ENCODE measurements around the gene HDAC8. TPM values are rescaled to one million over a fixed set of nuclear protein-coding genes. Genes with fewer than 3 reads are reported as not detected.

HDAC8 gene
- total RNA-seq, 1 experiment from 2014 or later: 25.6 TPM

DNA sequence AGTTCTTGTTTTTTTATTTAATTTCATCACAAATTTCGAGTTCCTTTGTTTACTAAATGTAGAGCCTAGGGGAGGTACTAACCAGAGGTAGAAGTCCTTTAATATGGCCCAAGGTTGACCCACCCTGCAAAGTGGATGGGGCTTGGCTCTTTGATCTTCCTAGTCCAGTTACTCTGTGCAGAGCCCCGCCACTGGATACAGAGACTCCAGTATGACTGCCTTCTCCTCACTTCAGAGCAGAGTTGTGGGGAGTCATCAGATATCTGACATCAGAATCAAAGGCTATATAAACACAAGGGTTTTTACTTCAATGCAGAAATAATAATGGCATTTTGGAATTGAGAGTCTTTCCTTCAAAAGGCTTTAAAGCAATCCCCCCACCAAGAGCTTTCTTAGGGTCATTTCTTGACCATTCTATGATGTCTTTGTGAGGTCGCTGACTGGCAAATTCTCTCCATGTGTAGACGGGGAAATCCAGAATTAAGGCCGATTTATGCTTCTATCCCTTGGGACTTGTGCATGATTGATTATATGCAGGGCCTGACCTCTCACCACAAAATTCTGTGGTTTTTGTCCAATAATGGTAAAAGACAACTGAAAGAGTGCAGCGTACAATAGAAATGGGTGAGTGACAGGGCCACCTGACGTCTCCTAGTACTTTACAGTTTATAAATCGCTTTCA is 178.7 kb downstream of the HDAC8 start:
- Histone ChIP-seq H3K9ac (ENCODE audit: low read length) (no peak overlapping the region), H3K79me2 (ENCODE audit: low read length) (no peaks in the 10 kb centered on the region), H3K4me2 (ENCODE audit: low read depth, low read length, poor library complexity, severe bottlenecking) (no peak overlapping the region), H3K27me3 (ENCODE audit: low read length) (no peaks in the 10 kb centered on the region), H3K9me3 (ENCODE audit: low read length) (no peaks in the 10 kb centered on the region), H2AFZ (ENCODE audit: low read length) (no peak overlapping the region), H3K27ac (ENCODE audit: low read length) (no peak overlapping the region), H3K4me3 (ENCODE audit: low read length) (no peak overlapping the region), H3K9me2 (replicated peaks; ENCODE audit: insufficient read depth, low read length) (no peaks in the 10 kb centered on the region), H3K36me3 (ENCODE audit: insufficient read depth, low read length) (no peaks in the 10 kb centered on the region), H3K4me1 (ENCODE audit: low read length) (no peaks in the 10 kb centered on the region), H4K20me1 (ENCODE audit: insufficient read depth, low read depth, low read length) (no peaks in the 10 kb centered on the region)
- no peak for DNase-seq

DNA sequence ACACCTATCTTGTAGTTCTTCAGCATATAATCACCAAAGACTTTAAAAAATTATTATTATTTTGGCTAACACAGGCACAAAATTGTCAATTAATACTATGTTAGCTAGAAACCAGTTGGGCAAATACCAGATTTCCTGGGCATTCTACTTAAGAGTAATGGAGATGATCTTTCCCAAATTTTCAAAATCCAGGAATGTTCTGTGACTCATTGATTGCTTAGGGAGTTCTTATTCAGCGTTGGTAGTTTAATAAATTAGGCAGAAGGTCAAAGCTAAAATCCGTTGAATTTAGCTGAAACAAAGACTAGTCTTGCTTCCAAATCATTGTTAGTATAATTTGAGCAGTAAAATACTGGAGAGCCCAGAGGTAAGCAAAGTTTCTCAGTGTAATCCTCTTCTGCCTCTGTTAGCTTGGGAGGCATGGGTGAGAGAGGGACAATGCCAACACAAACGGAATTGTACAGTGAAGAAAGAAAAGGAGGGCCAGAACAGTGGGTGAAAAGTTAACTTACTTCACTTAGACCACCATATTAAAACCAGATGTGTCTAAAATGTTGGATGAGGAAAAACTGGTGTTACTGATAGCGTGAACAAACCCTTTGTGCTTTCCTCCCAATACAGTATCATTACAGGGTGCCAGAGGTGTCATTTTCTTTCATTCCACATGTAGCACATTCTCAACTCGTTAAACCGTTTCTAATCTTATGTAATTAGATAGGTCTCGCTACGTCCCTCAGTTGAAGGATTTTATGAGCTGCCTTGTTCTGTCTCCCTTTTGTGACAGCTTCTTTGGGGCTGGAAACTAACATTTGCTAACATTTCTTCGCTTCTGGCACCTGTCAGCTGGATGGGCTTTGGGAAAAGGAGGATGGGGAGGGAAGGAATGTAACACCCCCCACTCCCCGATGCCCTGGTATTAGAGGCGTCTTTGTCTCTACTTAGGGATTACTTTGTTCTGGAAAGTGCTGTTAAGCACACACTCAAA is 179.5 kb downstream of the HDAC8 start:
- Histone ChIP-seq H3K79me2 (ENCODE audit: low read length) (no peaks in the 10 kb centered on the region), H3K27ac (ENCODE audit: low read length) (no peak overlapping the region), H3K9me2 (replicated peaks; ENCODE audit: insufficient read depth, low read length) (no peaks in the 10 kb centered on the region), H2AFZ (ENCODE audit: low read length) (no peak overlapping the region), H3K4me3 (ENCODE audit: low read length) (no peak overlapping the region), H4K20me1 (ENCODE audit: insufficient read depth, low read depth, low read length) (no peaks in the 10 kb centered on the region), H3K4me2 (ENCODE audit: low read depth, low read length, poor library complexity, severe bottlenecking) (no peak overlapping the region), H3K9ac (ENCODE audit: low read length) (no peak overlapping the region), H3K9me3 (ENCODE audit: low read length) (no peaks in the 10 kb centered on the region), H3K36me3 (ENCODE audit: insufficient read depth, low read length) (no peaks in the 10 kb centered on the region), H3K27me3 (ENCODE audit: low read length) (no peaks in the 10 kb centered on the region), H3K4me1 (ENCODE audit: low read length) (no peaks in the 10 kb centered on the region)
- no peak for DNase-seq

DNA sequence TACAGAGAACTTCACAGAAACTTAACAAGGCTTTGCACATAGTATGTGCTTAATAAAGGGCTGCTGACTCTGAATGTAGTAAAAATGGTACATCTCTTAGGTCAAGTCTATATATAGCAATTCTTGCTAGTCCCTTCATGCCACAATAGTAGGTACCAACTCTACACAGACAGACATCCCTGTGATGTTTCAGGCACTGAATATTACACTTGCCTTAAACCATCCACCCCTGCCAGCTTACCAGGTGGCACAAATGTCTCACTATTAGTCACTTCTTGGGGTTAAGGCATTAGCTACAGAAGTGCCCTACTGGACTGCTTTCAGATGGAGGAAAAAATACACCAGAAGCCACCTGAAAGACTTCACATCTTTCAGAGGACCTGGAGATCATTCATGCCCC is 180.6 kb downstream of the HDAC8 start:
- no peak for DNase-seq
- H3K9me2 ChIP-seq (replicated peaks; ENCODE audit: insufficient read depth, low read length): no peaks in the 10 kb centered on the region
- no peaks in the 10 kb centered on the region for H4K20me1 ChIP-seq (ENCODE audit: insufficient read depth, low read depth, low read length)
- no peaks in the 10 kb centered on the region for H3K4me1 ChIP-seq (ENCODE audit: low read length)
- H3K36me3 ChIP-seq (ENCODE audit: insufficient read depth, low read length): no peaks in the 10 kb centered on the region
- H3K4me3 ChIP-seq (ENCODE audit: low read length): no peak overlapping the region
- H3K9ac ChIP-seq (ENCODE audit: low read length): no peak overlapping the region
- H2AFZ ChIP-seq (ENCODE audit: low read length): no peak overlapping the region
- H3K27ac ChIP-seq (ENCODE audit: low read length): no peak overlapping the region
- no peaks in the 10 kb centered on the region for H3K27me3 ChIP-seq (ENCODE audit: low read length)
- no peaks in the 10 kb centered on the region for H3K79me2 ChIP-seq (ENCODE audit: low read length)
- no peaks in the 10 kb centered on the region for H3K9me3 ChIP-seq (ENCODE audit: low read length)
- no peak overlapping the region for H3K4me2 ChIP-seq (ENCODE audit: low read depth, low read length, poor library complexity, severe bottlenecking)

DNA sequence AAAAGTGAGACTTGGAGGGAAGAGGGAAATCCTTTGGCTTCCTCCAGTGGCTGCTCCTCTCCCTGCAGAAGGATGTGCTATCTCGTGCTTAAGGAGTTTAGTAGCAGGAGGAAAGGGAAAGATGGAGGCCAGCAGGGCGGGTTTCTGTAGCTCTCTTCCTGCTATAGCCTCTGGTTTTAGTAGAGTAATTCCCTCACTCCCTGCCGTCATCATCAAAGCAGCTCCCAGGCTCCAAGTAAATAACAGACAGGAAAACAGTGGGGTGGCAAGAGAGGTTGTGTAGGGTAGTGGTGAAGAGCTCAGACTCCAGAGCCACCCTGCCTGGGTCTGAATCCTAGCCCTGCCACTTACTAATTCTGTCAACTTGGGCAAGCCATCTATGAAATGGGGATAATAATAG is 185.4 kb downstream of the HDAC8 start:
- Histone ChIP-seq H3K4me3 (ENCODE audit: low read length) (no peak overlapping the region), H3K36me3 (ENCODE audit: insufficient read depth, low read length) (no peaks in the 10 kb centered on the region), H3K9me3 (ENCODE audit: low read length) (no peaks in the 10 kb centered on the region), H3K4me2 (ENCODE audit: low read depth, low read length, poor library complexity, severe bottlenecking) (no peak overlapping the region), H3K4me1 (ENCODE audit: low read length) (no peaks in the 10 kb centered on the region), H3K79me2 (ENCODE audit: low read length) (no peaks in the 10 kb centered on the region), H3K9me2 (replicated peaks; ENCODE audit: insufficient read depth, low read length) (no peaks in the 10 kb centered on the region), H3K27ac (ENCODE audit: low read length) (no peak overlapping the region), H4K20me1 (ENCODE audit: insufficient read depth, low read depth, low read length) (no peaks in the 10 kb centered on the region), H3K27me3 (ENCODE audit: low read length) (no peaks in the 10 kb centered on the region), H3K9ac (ENCODE audit: low read length) (no peak overlapping the region), H2AFZ (ENCODE audit: low read length) (no peak overlapping the region)
- DNase-seq: no peak

DNA sequence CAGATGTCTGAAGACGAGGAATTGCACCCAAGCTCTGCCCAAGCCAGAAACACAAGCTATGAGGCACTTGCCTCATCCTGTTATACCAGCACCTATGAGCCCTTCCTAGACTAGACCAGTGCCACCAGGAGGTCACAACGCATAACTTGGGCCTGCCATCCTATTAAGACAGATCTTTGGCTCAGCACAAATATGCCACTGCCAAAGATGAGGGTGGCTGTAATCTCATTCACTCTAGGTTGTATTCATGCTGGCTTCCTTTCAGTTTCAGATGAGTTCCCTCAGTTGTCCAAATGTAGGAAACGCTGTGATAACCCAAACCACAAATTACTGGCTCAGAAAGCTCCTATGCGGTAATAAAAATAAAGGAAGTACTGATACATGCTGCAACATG is 190.4 kb downstream of the HDAC8 start:
- H3K9ac ChIP-seq (ENCODE audit: low read length): no peak overlapping the region
- no peak overlapping the region for H3K4me3 ChIP-seq (ENCODE audit: low read length)
- no peak overlapping the region for H3K4me2 ChIP-seq (ENCODE audit: low read depth, low read length, poor library complexity, severe bottlenecking)
- no peaks in the 10 kb centered on the region for H3K4me1 ChIP-seq (ENCODE audit: low read length)
- no peak overlapping the region for H2AFZ ChIP-seq (ENCODE audit: low read length)
- no peaks in the 10 kb centered on the region for H4K20me1 ChIP-seq (ENCODE audit: insufficient read depth, low read depth, low read length)
- H3K79me2 ChIP-seq (ENCODE audit: low read length): no peaks in the 10 kb centered on the region
- no peaks in the 10 kb centered on the region for H3K27me3 ChIP-seq (ENCODE audit: low read length)
- no peak for DNase-seq
- no peaks in the 10 kb centered on the region for H3K36me3 ChIP-seq (ENCODE audit: insufficient read depth, low read length)
- no peak overlapping the region for H3K27ac ChIP-seq (ENCODE audit: low read length)
- no peaks in the 10 kb centered on the region for H3K9me3 ChIP-seq (ENCODE audit: low read length)
- H3K9me2 ChIP-seq (replicated peaks; ENCODE audit: insufficient read depth, low read length): no peaks in the 10 kb centered on the region

DNA sequence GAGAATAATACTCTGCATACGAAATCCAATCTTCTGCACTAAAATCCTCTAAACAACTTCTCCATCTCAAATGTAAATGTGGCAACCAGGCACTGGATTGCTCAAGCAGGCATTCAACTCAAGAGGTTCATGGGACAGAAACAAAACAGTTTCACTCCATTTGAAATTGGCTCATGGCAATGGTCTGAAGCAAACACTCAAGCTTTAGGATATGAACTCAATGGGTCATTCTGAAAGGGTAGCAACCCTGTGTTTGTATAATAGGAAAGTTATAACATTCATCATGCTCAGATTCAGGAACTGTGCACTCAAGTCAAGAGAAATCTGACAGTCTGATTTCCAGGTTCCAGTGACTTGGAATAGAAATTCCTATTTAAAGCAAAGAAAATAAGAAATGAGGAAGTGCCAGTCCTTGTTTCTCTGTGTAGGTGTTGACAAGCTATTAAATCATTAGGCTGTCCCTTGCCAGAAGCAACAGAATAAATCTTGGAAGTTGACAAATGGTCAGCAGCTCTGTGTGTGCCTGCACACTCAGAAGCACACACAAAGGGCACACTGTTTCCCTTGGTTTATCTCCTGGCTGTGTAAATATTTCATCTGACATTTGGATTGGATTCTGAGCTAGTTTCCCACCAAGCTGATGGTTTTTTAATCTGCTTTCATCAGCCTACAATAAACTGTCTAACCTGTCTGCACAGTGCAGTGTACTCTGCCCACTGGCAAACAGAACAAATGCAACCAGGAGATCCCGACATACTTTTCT is 191.0 kb downstream of the HDAC8 start:
- no peak overlapping the region for H2AFZ ChIP-seq (ENCODE audit: low read length)
- H3K4me1 ChIP-seq (ENCODE audit: low read length): no peaks in the 10 kb centered on the region
- no peaks in the 10 kb centered on the region for H3K9me3 ChIP-seq (ENCODE audit: low read length)
- H4K20me1 ChIP-seq (ENCODE audit: insufficient read depth, low read depth, low read length): no peaks in the 10 kb centered on the region
- no peak overlapping the region for H3K4me3 ChIP-seq (ENCODE audit: low read length)
- H3K27ac ChIP-seq (ENCODE audit: low read length): no peak overlapping the region
- H3K9me2 ChIP-seq (replicated peaks; ENCODE audit: insufficient read depth, low read length): no peaks in the 10 kb centered on the region
- no peak overlapping the region for H3K9ac ChIP-seq (ENCODE audit: low read length)
- H3K27me3 ChIP-seq (ENCODE audit: low read length): no peaks in the 10 kb centered on the region
- no peak overlapping the region for H3K4me2 ChIP-seq (ENCODE audit: low read depth, low read length, poor library complexity, severe bottlenecking)
- no peaks in the 10 kb centered on the region for H3K36me3 ChIP-seq (ENCODE audit: insufficient read depth, low read length)
- DNase-seq: no peak
- H3K79me2 ChIP-seq (ENCODE audit: low read length): no peaks in the 10 kb centered on the region

DNA sequence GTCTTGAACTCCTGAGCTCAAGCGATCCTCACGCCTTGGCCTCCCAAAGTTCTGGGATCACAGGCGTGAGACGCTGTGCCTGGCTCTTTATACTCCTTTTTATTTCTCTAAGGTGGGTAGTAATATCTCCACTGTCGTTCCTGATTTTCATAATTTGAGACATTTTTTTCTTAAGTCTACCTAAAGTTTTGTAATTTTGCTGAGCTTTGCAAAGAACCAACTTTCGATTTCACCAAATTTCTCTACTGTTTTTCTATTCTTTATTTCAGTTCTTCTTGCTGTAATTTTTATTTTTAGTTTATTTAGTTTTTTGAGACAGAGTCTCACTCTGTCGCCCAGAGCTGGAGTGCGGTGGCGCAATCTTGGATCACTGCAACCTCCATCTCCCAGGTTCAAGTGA is 196.5 kb downstream of the HDAC8 start:
- no peak for DNase-seq
- Histone ChIP-seq H3K9ac (ENCODE audit: low read length) (no peak overlapping the region), H4K20me1 (ENCODE audit: insufficient read depth, low read depth, low read length) (no peaks in the 10 kb centered on the region)

DNA sequence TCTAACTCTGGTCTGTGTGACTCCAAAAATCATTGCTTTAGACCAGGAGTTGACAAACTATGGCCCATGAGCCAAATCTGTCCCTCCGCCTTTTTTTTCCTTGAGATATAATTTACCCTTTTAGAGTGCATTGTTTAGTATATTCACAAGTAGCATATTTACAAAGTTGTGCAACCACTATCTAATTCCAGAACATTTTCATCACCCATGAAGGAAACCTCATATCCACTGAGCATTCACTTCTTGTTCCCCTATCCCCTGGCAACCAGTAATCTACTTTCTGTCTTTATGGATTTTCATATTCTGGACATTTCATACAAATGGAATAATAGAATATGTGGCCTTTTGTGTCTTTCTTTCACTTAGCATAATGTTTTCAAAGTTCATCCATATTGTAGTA is 199.5 kb downstream of the HDAC8 start:
- no peaks in the 10 kb centered on the region for H3K27me3 ChIP-seq (ENCODE audit: low read length)

More for the DNA sequence above, 196.5 kb downstream of the HDAC8 start:
- Histone ChIP-seq H3K9me2 (replicated peaks; ENCODE audit: insufficient read depth, low read length) (no peaks in the 10 kb centered on the region), H3K4me3 (ENCODE audit: low read length) (no peak overlapping the region), H3K36me3 (ENCODE audit: insufficient read depth, low read length) (no peaks in the 10 kb centered on the region), H2AFZ (ENCODE audit: low read length) (no peak overlapping the region), H3K27me3 (ENCODE audit: low read length) (no peaks in the 10 kb centered on the region), H3K9me3 (ENCODE audit: low read length) (no peaks in the 10 kb centered on the region), H3K4me1 (ENCODE audit: low read length) (no peaks in the 10 kb centered on the region), H3K79me2 (ENCODE audit: low read length) (no peaks in the 10 kb centered on the region), H3K4me2 (ENCODE audit: low read depth, low read length, poor library complexity, severe bottlenecking) (no peak overlapping the region), H3K27ac (ENCODE audit: low read length) (no peak overlapping the region)

More for the DNA sequence above, 199.5 kb downstream of the HDAC8 start:
- Histone ChIP-seq H3K9me2 (replicated peaks; ENCODE audit: insufficient read depth, low read length) (no peaks in the 10 kb centered on the region), H3K79me2 (ENCODE audit: low read length) (no peaks in the 10 kb centered on the region), H3K4me2 (ENCODE audit: low read depth, low read length, poor library complexity, severe bottlenecking) (no peak overlapping the region), H3K9ac (ENCODE audit: low read length) (no peak overlapping the region), H3K36me3 (ENCODE audit: insufficient read depth, low read length) (no peaks in the 10 kb centered on the region), H3K4me3 (ENCODE audit: low read length) (no peak overlapping the region), H2AFZ (ENCODE audit: low read length) (no peak overlapping the region), H3K27ac (ENCODE audit: low read length) (no peak overlapping the region), H3K9me3 (ENCODE audit: low read length) (no peaks in the 10 kb centered on the region), H4K20me1 (ENCODE audit: insufficient read depth, low read depth, low read length) (no peaks in the 10 kb centered on the region), H3K4me1 (ENCODE audit: low read length) (no peaks in the 10 kb centered on the region)
- DNase-seq: no peak

Data from Karpas-422 (cell line).